AG09309 (cell line): ENCODE measurements around the gene FREY1.

Experiments used
- DNase-seq: peaks from one replicate; pipeline ENCODE4 v3.0.0-alpha.2; 2010; ENCODE audit warnings: low read depth
- H3K4me3 ChIP-seq: 2 replicates; pipeline ENCODE4 v1.5.1; 2011; ENCODE audit warnings: mild to moderate bottlenecking, low read depth, low read length, moderate library complexity; ENCODE audit not compliant: control insufficient read depth
- TF ChIP-seq, protein P1 (sequence below): IDR thresholded peaks from 2 replicates; pipeline ENCODE4 v1.5.1; 2011; ENCODE audit warnings: mild to moderate bottlenecking, low read depth, low read length, inconsistent platforms; ENCODE audit not compliant: insufficient read depth, control insufficient read depth; ENCODE audit errors: missing control alignments

Gene FREY1

DNA sequence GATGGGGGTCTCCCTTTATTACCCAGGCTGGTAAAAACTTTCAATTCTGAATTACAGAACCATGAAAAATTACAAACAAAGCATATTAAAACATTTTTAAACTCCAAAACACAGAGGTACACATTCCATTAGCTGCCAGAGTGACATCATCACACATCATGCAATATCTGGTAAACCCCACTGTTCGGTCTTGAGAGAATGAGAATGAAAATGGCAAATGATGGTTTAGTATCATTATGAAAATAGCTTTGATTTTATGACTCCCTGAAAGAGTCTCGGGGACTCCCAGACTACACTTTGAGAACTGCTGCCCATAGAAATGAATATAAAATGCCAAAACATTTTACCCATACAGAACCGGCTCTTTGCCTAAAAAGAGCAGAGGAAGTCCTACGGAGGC is 34.2 kb upstream of the FREY1 start:
- no peak overlapping the region for H3K4me3 ChIP-seq

DNA sequence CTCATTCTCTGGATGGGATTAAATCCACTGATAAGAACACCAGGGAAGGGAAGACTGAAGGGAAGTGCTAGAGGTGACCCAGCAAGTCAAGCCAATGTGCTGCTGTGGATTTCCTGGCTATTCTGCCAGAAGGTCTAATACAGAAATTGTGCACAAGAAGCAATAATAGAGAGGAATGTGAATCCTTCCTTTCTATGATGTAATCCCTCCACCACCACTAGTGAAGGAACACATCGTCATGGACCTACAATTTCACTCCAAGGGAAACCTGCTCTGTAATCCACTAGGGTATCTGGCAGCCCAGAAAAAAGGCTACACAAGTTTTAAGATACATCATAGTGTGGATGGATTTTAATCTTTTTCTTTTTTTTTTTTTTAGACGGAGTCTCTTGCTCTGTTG is 32.8 kb upstream of the FREY1 start:
- DNase-seq: no peak
- TF ChIP-seq, protein P1, sequence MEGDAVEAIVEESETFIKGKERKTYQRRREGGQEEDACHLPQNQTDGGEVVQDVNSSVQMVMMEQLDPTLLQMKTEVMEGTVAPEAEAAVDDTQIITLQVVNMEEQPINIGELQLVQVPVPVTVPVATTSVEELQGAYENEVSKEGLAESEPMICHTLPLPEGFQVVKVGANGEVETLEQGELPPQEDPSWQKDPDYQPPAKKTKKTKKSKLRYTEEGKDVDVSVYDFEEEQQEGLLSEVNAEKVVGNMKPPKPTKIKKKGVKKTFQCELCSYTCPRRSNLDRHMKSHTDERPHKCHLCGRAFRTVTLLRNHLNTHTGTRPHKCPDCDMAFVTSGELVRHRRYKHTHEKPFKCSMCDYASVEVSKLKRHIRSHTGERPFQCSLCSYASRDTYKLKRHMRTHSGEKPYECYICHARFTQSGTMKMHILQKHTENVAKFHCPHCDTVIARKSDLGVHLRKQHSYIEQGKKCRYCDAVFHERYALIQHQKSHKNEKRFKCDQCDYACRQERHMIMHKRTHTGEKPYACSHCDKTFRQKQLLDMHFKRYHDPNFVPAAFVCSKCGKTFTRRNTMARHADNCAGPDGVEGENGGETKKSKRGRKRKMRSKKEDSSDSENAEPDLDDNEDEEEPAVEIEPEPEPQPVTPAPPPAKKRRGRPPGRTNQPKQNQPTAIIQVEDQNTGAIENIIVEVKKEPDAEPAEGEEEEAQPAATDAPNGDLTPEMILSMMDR: no peak
- H3K4me3 ChIP-seq: no peak overlapping the region

More for the DNA sequence above, 34.2 kb upstream of the FREY1 start:
- no peak for DNase-seq
- TF ChIP-seq, protein P1: no peak

DNA sequence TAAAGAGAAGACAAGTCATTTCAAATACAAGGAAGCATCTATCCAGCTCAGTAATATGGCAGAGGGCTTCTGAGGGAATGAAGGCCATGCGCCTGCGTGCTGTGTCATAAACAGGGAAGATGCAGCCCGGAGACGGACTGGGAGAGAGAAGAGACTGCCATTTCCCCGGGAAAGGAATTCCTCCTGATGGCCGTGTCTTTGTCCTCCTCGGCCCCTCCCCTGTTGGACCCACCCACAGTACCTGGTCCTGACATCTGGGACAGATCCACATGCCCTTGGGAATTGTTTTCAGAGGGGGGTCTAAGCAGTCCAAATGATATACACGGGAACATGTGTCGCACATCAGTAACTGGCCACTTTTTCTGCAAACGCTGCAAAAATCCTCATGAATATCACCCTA is 30.8 kb upstream of the FREY1 start:
- no peak overlapping the region for H3K4me3 ChIP-seq
- TF ChIP-seq, protein P1: no peak
- DNase-seq: no peak

DNA sequence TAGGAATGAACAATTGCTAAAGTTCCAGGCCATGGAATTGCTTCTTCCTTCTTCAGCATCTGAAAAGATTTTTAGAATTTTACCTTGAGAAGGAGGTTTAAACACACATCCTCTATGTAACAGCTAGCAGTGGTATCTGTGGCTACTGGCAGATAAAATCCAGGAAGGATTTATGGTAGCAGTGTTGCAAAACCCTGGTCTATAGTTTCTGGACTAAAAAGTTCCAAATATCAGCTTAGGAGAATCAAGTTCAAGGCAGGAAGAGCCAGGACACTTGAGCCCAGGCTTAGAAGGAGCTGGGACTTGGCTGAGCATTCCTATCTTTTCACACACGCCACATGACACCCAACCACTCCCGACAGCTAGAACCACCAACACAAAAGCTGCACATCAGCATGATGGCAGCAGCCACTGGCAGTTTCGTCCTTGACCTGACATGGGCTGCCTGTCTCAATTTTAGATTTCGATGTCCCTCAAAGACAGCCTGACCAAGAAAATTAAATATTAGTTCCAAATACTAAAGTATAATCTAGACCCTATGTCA is 29.5 kb upstream of the FREY1 start:
- TF ChIP-seq, protein P1: no peak
- no peak overlapping the region for H3K4me3 ChIP-seq
- no peak for DNase-seq

DNA sequence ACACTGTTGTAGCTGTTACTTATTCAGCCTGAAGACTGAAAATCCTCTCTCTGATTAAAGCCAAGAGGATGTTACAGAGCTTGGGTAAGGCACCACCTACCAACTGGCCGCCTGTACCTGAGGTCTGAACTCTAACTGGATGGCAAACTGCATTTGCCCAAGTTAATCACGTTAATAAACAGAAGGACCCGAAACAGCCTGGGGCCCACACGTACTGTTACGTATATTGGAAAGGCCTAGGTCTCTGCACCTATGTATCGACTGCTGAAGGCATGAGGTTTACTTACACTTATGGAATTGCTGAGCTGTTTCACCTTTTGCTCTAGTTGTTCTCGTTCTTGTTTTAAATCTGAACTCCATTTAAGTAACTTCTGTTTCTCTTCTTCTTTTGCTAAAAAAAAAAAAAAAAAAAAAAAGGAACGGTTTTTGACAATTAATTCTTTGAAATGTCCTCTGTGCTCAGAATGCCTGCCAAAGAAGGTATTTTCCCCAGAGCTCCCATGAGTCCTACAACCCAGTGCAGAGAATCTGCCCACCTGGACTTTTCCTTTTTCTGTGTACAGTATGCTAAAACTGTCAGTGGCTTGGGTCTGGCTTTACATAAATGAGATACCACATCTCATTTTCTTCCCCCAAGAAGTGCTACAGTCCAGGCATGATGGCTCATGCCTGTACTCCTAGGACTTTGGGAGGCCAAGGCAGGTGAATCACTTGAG is 28.4 kb upstream of the FREY1 start:
- no peak for DNase-seq
- TF ChIP-seq, protein P1: no peak
- no peak overlapping the region for H3K4me3 ChIP-seq

DNA sequence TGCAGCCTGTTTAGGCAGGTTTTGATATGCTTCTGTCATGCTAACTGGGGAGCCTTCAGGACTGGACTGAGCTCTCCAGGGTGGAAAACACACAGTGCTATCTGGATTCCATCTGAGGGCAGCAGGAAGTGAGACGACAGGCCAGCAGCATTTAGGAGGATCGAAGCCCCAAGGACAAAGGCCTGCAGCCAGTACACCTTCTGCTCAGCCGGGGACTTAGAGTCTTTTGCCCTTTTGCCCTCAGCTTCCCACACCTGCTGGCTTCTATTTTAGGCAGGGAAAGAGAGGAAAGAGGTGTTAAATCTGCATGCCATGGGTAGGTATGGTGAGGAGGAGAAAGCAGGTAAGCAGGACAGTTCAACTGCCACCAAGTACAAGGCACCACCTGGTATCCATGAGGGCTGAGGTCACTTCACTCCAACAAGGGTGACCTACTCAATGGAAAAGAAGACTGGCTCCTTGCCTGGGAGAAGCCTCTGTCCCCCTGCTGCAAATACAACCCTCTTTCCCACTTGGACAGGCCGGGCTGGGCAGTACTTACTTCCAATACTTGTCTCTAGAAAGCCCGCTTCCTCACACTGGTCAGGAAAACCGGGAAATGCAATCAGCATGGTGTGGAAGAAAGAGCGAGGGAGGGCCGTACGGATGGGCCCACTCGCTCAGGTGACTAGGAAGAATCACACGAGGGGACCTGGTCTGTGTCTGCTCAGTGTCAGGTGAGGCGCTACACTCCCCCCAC is 27.7 kb upstream of the FREY1 start:
- DNase-seq: no peak
- H3K4me3 ChIP-seq: no peak overlapping the region
- TF ChIP-seq, protein P1: no peak
